Measurements from ENCODE around the gene SRGAP1. TPM values are rescaled to one million over a fixed set of nuclear protein-coding genes. Genes with fewer than 3 reads are reported as not detected.

SRGAP1 gene
- total RNA-seq, 1 donor from 2014 or later = 7.4 TPM

- intact Hi-C loops (cut with DNase I) = no loop called here
These were observed 124.2 kb downstream of the SRGAP1 start for GRCh38 chr12:63968673-63969072.

GRCh38 chr12:63976902-63977395 is 132.4 kb downstream of the SRGAP1 start:
- no peaks in the 10 kb centered on the region for H3K27me3 ChIP-seq
- DNase-seq (ENCODE audit: extremely low spot score in 2 of 2) = no peak
- H3K4me3 ChIP-seq = no peak overlapping the region
- intact Hi-C loops (cut with DNase I) = no loop called here
- H3K4me1 ChIP-seq = peaks cover 11% of the 10 kb centered on the region
- no peak overlapping the region for H3K27ac ChIP-seq
- TF ChIP-seq POLR2A (IDR thresholded peaks at IDR 0.05) = no peak
- no peak for TF ChIP-seq POLR2AphosphoS5 (IDR thresholded peaks at IDR 0.05; ENCODE audit: insufficient read depth in 1 of 2, low read depth in 1 of 2)
- no peak for TF ChIP-seq CTCF (IDR thresholded peaks at IDR 0.05)
- H3K36me3 ChIP-seq = no peaks in the 10 kb centered on the region
- H3K9me3 ChIP-seq = no peaks in the 10 kb centered on the region

More at GRCh38 chr12:63968673-63969072, 124.2 kb downstream of the SRGAP1 start:
- Histone ChIP-seq H3K27ac (no peak overlapping the region), H3K4me1 (peaks cover 6% of the 10 kb centered on the region), H3K36me3 (no peaks in the 10 kb centered on the region), H3K4me3 (no peak overlapping the region), H3K27me3 (no peaks in the 10 kb centered on the region), H3K9me3 (no peaks in the 10 kb centered on the region)
- no peak for DNase-seq (ENCODE audit: extremely low spot score in 2 of 2)
- TF ChIP-seq POLR2A (IDR thresholded peaks at IDR 0.05) (no peak), CTCF (IDR thresholded peaks at IDR 0.05) (no peak), POLR2AphosphoS5 (IDR thresholded peaks at IDR 0.05; ENCODE audit: insufficient read depth in 1 of 2, low read depth in 1 of 2) (no peak)

- no peak overlapping the region for H3K27ac ChIP-seq
- intact Hi-C loops (cut with DNase I) = no loop called here
These were observed 132.9 kb downstream of the SRGAP1 start for GRCh38 chr12:63977441-63977840.

GRCh38 chr12:63978519-63978918 is 134.0 kb downstream of the SRGAP1 start:
- Histone ChIP-seq H3K4me3 (no peak overlapping the region), H3K9me3 (no peaks in the 10 kb centered on the region), H3K27me3 (no peaks in the 10 kb centered on the region), H3K27ac (no peak overlapping the region), H3K4me1 (peaks cover 15% of the 10 kb centered on the region), H3K36me3 (no peaks in the 10 kb centered on the region)
- no peak for DNase-seq (ENCODE audit: extremely low spot score in 2 of 2)
- intact Hi-C loops (cut with DNase I) = no loop called here
- TF ChIP-seq POLR2AphosphoS5 (IDR thresholded peaks at IDR 0.05; ENCODE audit: insufficient read depth in 1 of 2, low read depth in 1 of 2) (no peak), CTCF (IDR thresholded peaks at IDR 0.05) (no peak), POLR2A (IDR thresholded peaks at IDR 0.05) (no peak)

More at GRCh38 chr12:63977441-63977840, 132.9 kb downstream of the SRGAP1 start:
- no peak for DNase-seq (ENCODE audit: extremely low spot score in 2 of 2)
- Histone ChIP-seq H3K36me3 (no peaks in the 10 kb centered on the region), H3K27me3 (no peaks in the 10 kb centered on the region), H3K9me3 (no peaks in the 10 kb centered on the region), H3K4me1 (peaks cover 11% of the 10 kb centered on the region), H3K4me3 (no peak overlapping the region)
- TF ChIP-seq POLR2AphosphoS5 (IDR thresholded peaks at IDR 0.05; ENCODE audit: insufficient read depth in 1 of 2, low read depth in 1 of 2) (no peak), POLR2A (IDR thresholded peaks at IDR 0.05) (no peak), CTCF (IDR thresholded peaks at IDR 0.05) (no peak)

- H3K36me3 ChIP-seq = no peaks in the 10 kb centered on the region
- intact Hi-C loops (cut with DNase I) = no loop called here
These were observed 135.7 kb downstream of the SRGAP1 start for GRCh38 chr12:63980211-63980610.

More at GRCh38 chr12:63980211-63980610, 135.7 kb downstream of the SRGAP1 start:
- Histone ChIP-seq H3K27me3 (no peaks in the 10 kb centered on the region), H3K4me3 (no peak overlapping the region), H3K9me3 (no peaks in the 10 kb centered on the region), H3K4me1 (peaks cover 15% of the 10 kb centered on the region), H3K27ac (no peak overlapping the region)
- no peak for DNase-seq (ENCODE audit: extremely low spot score in 2 of 2)
- TF ChIP-seq POLR2AphosphoS5 (IDR thresholded peaks at IDR 0.05; ENCODE audit: insufficient read depth in 1 of 2, low read depth in 1 of 2) (no peak), CTCF (IDR thresholded peaks at IDR 0.05) (no peak), POLR2A (IDR thresholded peaks at IDR 0.05) (no peak)

Measured in vagina (tissue), 2 donors.